Measurements from ENCODE around the gene POMC.
"Not testable (repeated sequence)": the region's sequence is repeated elsewhere in the genome, so short reads cannot be mapped to it uniquely, and the experiment has no call there.

GRCh38 chr2:25162061-25162460 is 6.3 kb downstream of the POMC start:
- TF ChIP-seq CTCF (IDR thresholded peaks at IDR 0.05; ENCODE audit: insufficient read depth, low read depth, low read length); EZH2 (IDR thresholded peaks at IDR 0.05; ENCODE audit: insufficient read depth, low read length): not testable (repeated sequence)

Measured in astrocyte (in vitro differentiated cells and primary cell).